Spleen (tissue), 13 donors: ENCODE results near the gene HERC5. TPM values are rescaled to one million over a fixed set of nuclear protein-coding genes. Genes with fewer than 3 reads are reported as not detected.

Source experiments
- DNase-seq: peaks from one replicate; pipeline ENCODE4 v3.0.0-alpha.2; 2020
- H3K27ac ChIP-seq, 8 donors: fragments of 200-600 bp; sonication (generic) in 7 of 8; 1 replicate in 4 of 8; 2 replicates in 4 of 8; pipeline versions ENCODE4 v1.5.0 to v1.8.0; 2016 to 2021; ENCODE audit warnings: inconsistent platforms in 4 of 8, mild to moderate bottlenecking in 4 of 8, moderate library complexity in 1 of 8
- H3K27me3 ChIP-seq, 7 donors: fragments of 200-600 bp; sonication (generic) in 6 of 7; replicated peaks in 1 of 7; 1 replicate in 4 of 7; 2 replicates in 3 of 7; pipeline versions ENCODE4 v1.5.0 to v1.8.0; 2016 to 2021; ENCODE audit warnings: inconsistent platforms in 3 of 7, mild to moderate bottlenecking in 1 of 7
- H3K36me3 ChIP-seq, 6 donors: fragments of 200-600 bp; sonication (generic) in 5 of 6; 1 replicate in 4 of 6; 2 replicates in 2 of 6; pipeline versions ENCODE4 v1.5.0 to v1.8.0; 2016 to 2021; ENCODE audit warnings: inconsistent platforms in 2 of 6
- H3K4me1 ChIP-seq, 6 donors: fragments of 200-600 bp; sonication (generic) in 5 of 6; 1 replicate in 3 of 6; 2 replicates in 3 of 6; pipeline versions ENCODE4 v1.5.0 to v1.8.0; 2016 to 2021; ENCODE audit warnings: inconsistent platforms in 3 of 6
- H3K4me3 ChIP-seq, 8 donors: fragments of 200-600 bp; sonication (generic) in 7 of 8; 1 replicate in 4 of 8; 2 replicates in 4 of 8; pipeline versions ENCODE4 v1.5.0 to v1.8.0; 2016 to 2021; ENCODE audit warnings: inconsistent platforms in 4 of 8, mild to moderate bottlenecking in 4 of 8, moderate library complexity in 2 of 8
- H3K9me3 ChIP-seq, 8 donors: fragments of 200-600 bp; sonication (generic) in 7 of 8; 1 replicate in 4 of 8; 2 replicates in 4 of 8; pipeline versions ENCODE4 v1.5.0 to v1.8.0; 2016 to 2021; ENCODE audit warnings: inconsistent platforms in 4 of 8
- CTCF ChIP-seq, 11 experiments: fragments of 200-600 bp in 7 of 11; fragments of 450-650 bp in 4 of 11; sonication (generic) in 4 of 11; IDR thresholded peaks in 8 of 11; conservative IDR thresholded peaks in 3 of 11; 1 replicate in 7 of 11; 2 replicates in 4 of 11; pipeline versions ENCODE4 v1.4.0 to v1.8.0; 2016 to 2021; ENCODE audit warnings: antibody characterized with exemption in 11 of 11, inconsistent platforms in 4 of 11, mild to moderate bottlenecking in 1 of 11
- POLR2A ChIP-seq, 3 donors: fragments of 450-650 bp; IDR thresholded peaks; one replicate each; pipeline ENCODE4 v1.5.1; 2017; ENCODE audit warnings: antibody characterized with exemption in 3 of 3, mild to moderate bottlenecking in 1 of 3
- POLR2AphosphoS5 ChIP-seq, 3 donors: sonication (generic); formaldehyde crosslinking; IDR thresholded peaks; one replicate each; pipeline ENCODE4 v1.5.1; 2017; ENCODE audit warnings: antibody characterized with exemption in 3 of 3
- WGBS, 5 donors: extraction: QIAGEN DNeasy Blood & Tissue Kit in 3 of 5; methylation state at CpG; one replicate each; pipeline versions ENCODE4 v1.1.5 to v1.1.7; 2013 to 2018; 5-methylcytosine and 5-hydroxymethylcytosine counted together
- intact Hi-C: fragments of 100-400 bp; cut with DNase I; formaldehyde crosslinking; loops from one replicate; pipeline ENCODE4 v1.15.0; 2023; ENCODE audit warnings: low total_unique reads
- long read RNA-seq, 2 donors: transcript quantifications; one replicate each; lab custom pipeline, GENCODE V29; 2026
- polyA plus RNA-seq, 3 donors: library from polyadenylated mRNA; stranded (reverse); fragments of 200-250 nt; gene quantifications; one replicate each; pipeline ENCODE4 v1.2.1, GENCODE V29; 2013
- total RNA-seq, 7 donors: library from RNA; depleted of rRNA in 3 of 7; stranded (reverse); fragments of >200 nt in 3 of 7; fragmentation: NEBNext Ultra II Directional in 4 of 7; extraction: Animal tissue kit (Norgen Biotek cat#: 25700) in 4 of 7; gene quantifications; one replicate each; pipeline versions ENCODE4 v1.1.0 to v1.2.1, GENCODE V29; 2016 to 2021
- donor health status: healthy with polysubstance abuse.
- donor health status: DM: no; HTN: no; CAD: no; lungs with moderate emphysema.
- donor health status: DM: no; HTN: no; CAD: no.
- donor health status: Bipolar disorder and iron deficiency.
- donor health status: healthy.
- donor health status: DM: no; HTN: no; CAD: no.
- donor health status: DM: yes; HTN: yes; CAD: no.

Gene HERC5
- total RNA-seq (10 to 100 TPM in 6 of 7 donors, 1 to 10 TPM in 1; 7.7 to 19.1 (median 11.3) TPM), polyA plus RNA-seq (1 to 10 TPM; 3.9 to 8.9 (median 5.9) TPM)
- long read RNA-seq, donor 1 = 0 reads
- long read RNA-seq, donor 2 = 0 reads

DNA sequence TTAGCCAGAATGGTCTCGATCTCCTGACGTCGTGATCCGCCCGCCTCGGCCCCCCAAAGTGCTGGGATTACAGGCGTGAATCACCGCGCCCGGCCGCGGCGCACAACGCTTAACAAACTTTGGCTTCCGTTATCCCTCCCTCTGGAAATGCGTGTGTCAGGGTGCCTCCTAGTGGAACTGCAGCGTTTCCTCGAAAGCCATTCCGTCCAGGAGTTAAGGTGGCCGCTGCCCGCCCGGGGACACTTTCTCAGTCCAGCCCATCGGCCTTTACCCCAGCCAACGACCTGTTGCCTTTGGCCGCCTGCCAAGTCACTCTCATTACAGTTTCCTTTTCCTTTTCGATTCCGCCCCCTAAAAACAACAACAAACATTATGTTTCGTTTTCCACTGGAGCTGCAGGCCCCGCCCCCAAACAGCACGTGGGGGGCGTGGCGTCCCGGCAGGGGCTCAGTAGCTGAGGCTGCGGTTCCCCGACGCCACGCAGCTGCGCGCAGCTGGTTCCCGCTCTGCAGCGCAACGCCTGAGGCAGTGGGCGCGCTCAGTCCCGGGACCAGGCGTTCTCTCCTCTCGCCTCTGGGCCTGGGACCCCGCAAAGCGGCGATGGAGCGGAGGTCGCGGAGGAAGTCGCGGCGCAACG is at the start of gene HERC5:
HERC5 (plus strand) TSS at position 450 of the 637 bp plus-strand sequence; CDS start at position 601, 151 bp downstream.
- peak within 1 kb of the TSS; percentile 74 to 96 (median 88) for H3K4me3 ChIP-seq
- intact Hi-C loops = loop anchor here (10.0 kb wide), 1 partner anchor 72 kb away; no protein-coding TSS in a partner anchor
- no peaks in the 10 kb centered on the region for H3K27me3 ChIP-seq
- peaks cover 0 to 40% (median 21%) of the 10 kb centered on the region in 6 donors for H3K4me1 ChIP-seq
- WGBS, 5 donors = 0 to 1% (median 1%) methylated on average over 37 to 57 of the region's 57 CpGs
- no peaks in the 10 kb centered on the region for H3K36me3 ChIP-seq
- peak; percentile 97 for DNase-seq
- H3K27ac ChIP-seq = peak within 1 kb of the TSS; percentile 82 to 90 (median 87)
- TF ChIP-seq POLR2AphosphoS5 (IDR thresholded peaks at IDR 0.05) = peak; percentile 94 to 98 (median 98)
- TF ChIP-seq POLR2A (IDR thresholded peaks at IDR 0.05) = peak in 2 of 3 donors; percentile 61 to 68
- TF ChIP-seq CTCF (IDR thresholded peaks at IDR 0.05 in 8 of 11, conservative IDR thresholded peaks at IDR 0.05 in 3 of 11) = peak in 9 of 11 experiments; percentile 43 to 70 (median 55)
- H3K9me3 ChIP-seq = no peaks in the 10 kb centered on the region

DNA sequence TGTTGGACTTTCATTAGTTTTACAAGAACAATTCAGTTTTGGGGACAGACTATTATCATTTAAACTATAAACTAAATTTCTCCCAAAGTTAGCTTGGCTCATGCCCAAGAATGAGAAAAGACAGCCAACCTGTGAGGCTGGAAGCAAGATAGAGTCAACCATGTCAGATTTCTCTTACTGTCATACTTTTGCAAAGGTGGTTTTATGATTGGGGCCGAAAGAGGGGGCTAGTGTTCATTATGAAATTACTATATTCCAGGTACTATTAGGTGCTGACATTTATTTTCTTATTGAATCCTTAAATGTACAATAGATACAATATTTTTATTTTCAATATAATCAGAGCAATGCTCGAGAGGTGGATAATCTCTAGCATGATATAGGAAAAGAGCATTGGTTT is 47.7 kb upstream of the HERC5 start:
- no peak for DNase-seq
- H3K9me3 ChIP-seq = no peaks in the 10 kb centered on the region
- no peak for TF ChIP-seq CTCF (IDR thresholded peaks at IDR 0.05 in 8 of 11, conservative IDR thresholded peaks at IDR 0.05 in 3 of 11)
- no peak for TF ChIP-seq POLR2A (IDR thresholded peaks at IDR 0.05)
- no peak for TF ChIP-seq POLR2AphosphoS5 (IDR thresholded peaks at IDR 0.05)
- no peak overlapping the region for H3K27ac ChIP-seq
- intact Hi-C loops = no loop called here
- H3K4me3 ChIP-seq = no peak overlapping the region
- H3K36me3 ChIP-seq = peaks cover 0 to 93% (median 13%) of the 10 kb centered on the region in 6 donors
- 89 to 99% (median 97%) methylated on average over 2 of the region's 2 CpGs for WGBS, 5 donors
- no peaks in the 10 kb centered on the region for H3K4me1 ChIP-seq
- H3K27me3 ChIP-seq = no peaks in the 10 kb centered on the region

- H3K9me3 ChIP-seq = no peaks in the 10 kb centered on the region
- WGBS, 5 donors = 78 to 96% (median 94%) methylated on average over 1 of the region's 1 CpG
- DNase-seq = no peak
- no peak overlapping the region for H3K27ac ChIP-seq
- H3K27me3 ChIP-seq = no peaks in the 10 kb centered on the region
- intact Hi-C loops = no loop called here
- no peaks in the 10 kb centered on the region for H3K4me1 ChIP-seq
- H3K36me3 ChIP-seq = peaks cover 0 to 93% (median 13%) of the 10 kb centered on the region in 6 donors
- TF ChIP-seq POLR2A (IDR thresholded peaks at IDR 0.05) (no peak), CTCF (IDR thresholded peaks at IDR 0.05 in 8 of 11, conservative IDR thresholded peaks at IDR 0.05 in 3 of 11) (no peak), POLR2AphosphoS5 (IDR thresholded peaks at IDR 0.05) (no peak)
- no peak overlapping the region for H3K4me3 ChIP-seq
Observed at GRCh38 chr4:88409789-88410188, 47.1 kb upstream of the HERC5 start.

- no peaks in the 10 kb centered on the region for H3K27me3 ChIP-seq
- no peak for TF ChIP-seq POLR2A (IDR thresholded peaks at IDR 0.05)
- H3K27ac ChIP-seq = no peak overlapping the region
- H3K9me3 ChIP-seq = no peaks in the 10 kb centered on the region
- H3K4me3 ChIP-seq = no peak overlapping the region
- H3K36me3 ChIP-seq = peaks cover 0 to 89% (median 12%) of the 10 kb centered on the region in 6 donors
- intact Hi-C loops = no loop called here
- no peak for DNase-seq
- H3K4me1 ChIP-seq = no peaks in the 10 kb centered on the region
- 86 to 99% (median 89%) methylated on average over 3 of the region's 3 CpGs for WGBS, 5 donors
Observed at GRCh38 chr4:88411491-88412096, 45.3 kb upstream of the HERC5 start.
